ENCODE measurements around the gene GIT1.
A peak's percentile ranks its signal among the peaks of the same experiment; 100 is the strongest.

Gene GIT1

DNA sequence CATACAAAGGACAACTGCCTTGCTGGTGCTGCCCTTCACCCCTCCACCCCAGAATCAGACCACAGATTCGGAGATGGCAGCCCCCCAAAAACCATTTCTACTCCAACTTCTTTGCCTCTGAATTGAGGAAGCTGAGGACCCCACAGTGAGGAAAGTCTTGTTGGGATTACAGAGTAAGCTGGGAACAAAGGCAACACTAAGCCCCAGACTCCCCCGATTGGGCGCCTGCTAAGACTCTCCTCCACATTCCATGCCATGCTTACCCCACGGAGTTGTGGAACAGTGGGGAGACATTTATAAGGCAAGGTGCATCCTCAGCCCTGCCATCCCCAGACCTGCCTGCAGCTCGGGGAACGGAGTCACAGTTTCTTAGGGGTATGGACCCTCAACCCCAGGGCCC, 1.9 kb downstream of the GIT1 start:
- DNase-seq (ENCODE audit: extremely low spot score) = no peak
- CTCF ChIA-PET = interaction anchor here (1.0 to 5.3 kb wide), 10 partner anchors 8 to 439 kb away, joined by 3 to 61 read pairs (median 5); no protein-coding TSS in a partner anchor
- POLR2A ChIA-PET = no interaction called here
- TF ChIP-seq, protein P1, sequence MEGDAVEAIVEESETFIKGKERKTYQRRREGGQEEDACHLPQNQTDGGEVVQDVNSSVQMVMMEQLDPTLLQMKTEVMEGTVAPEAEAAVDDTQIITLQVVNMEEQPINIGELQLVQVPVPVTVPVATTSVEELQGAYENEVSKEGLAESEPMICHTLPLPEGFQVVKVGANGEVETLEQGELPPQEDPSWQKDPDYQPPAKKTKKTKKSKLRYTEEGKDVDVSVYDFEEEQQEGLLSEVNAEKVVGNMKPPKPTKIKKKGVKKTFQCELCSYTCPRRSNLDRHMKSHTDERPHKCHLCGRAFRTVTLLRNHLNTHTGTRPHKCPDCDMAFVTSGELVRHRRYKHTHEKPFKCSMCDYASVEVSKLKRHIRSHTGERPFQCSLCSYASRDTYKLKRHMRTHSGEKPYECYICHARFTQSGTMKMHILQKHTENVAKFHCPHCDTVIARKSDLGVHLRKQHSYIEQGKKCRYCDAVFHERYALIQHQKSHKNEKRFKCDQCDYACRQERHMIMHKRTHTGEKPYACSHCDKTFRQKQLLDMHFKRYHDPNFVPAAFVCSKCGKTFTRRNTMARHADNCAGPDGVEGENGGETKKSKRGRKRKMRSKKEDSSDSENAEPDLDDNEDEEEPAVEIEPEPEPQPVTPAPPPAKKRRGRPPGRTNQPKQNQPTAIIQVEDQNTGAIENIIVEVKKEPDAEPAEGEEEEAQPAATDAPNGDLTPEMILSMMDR (IDR thresholded peaks at IDR 0.05; ENCODE audit: control extremely low read depth, extremely low read depth, low read depth, missing control alignments) = no peak

DNA sequence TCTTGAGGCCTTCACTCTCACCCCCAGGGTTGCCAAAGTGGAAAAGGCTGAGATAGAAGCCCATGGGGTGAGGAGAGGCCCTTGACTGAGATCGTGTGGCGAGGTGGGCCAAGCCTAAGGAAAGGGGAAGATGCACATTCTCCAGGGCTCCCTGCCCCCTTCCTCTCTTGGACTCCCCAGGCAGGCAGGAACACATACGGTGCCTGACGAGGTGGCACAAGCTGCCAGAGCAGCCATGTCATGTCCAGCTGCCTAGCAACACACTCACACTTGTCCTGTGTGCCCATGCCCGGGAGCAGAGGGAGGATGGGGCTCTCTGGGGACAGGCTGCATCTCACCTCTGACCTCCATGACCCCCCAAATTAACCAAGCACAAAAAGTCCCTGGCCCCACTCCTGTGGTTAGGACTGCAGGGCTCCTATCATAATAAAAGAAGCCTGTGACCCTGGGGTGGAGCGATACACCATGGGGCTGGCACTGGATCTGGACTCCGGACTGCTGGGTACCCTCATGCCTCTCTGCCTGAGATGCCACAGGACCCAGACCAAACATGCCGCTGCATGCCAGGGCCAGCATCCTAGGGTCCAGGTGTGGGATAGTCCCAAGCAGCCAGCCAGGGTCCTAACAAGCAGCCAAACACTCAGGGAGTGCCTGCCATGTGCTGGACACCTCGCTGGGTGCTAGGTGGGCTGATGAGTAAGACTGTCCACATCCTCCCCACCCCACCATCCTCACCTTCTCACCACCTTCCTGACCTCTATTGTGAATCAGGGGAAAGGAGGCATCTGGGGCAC, 2.6 kb downstream of the GIT1 start:
- ChIA-PET CTCF (interaction anchor here (1.3 to 5.3 kb wide), 9 partner anchors 7 to 438 kb away, joined by 3 to 61 read pairs (median 6); no protein-coding TSS in a partner anchor), POLR2A (no interaction called here)
- TF ChIP-seq, protein P1 (IDR thresholded peaks at IDR 0.05; ENCODE audit: control extremely low read depth, extremely low read depth, low read depth, missing control alignments) = no peak
- no peak for DNase-seq (ENCODE audit: extremely low spot score)

DNA sequence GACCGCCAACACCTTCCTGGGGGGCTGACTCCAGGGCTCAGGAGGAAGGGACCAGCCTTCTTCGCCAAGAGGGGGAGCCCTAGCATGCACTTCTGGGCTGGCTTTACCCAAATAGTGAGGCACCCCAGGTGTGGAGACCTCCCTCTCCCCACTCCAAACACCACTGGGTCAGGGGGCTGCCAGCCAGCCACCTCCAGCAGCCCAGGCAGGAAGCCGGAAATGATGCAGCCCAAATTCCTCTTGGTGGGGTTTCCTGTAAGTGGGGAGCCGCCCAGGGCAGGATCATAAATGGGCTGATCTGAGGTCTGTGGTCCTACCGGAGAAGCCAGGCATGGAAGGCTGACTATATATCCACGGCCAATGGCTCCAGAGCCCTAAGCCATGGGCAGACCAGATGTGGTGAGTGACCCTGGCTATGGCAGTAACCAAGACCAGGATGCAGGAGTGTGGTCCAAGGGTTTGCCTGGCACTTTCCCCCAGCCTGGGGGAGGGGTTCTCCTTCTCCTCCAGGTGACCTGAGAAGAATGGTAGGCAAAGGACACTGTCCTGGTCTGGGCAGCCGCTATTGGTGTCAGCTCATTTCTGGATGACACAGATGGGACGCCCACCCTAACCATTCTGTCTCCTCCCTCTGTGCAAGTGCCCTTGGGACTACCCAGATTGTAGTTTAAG, 4.2 kb downstream of the GIT1 start:
- peak; percentile 54 for DNase-seq (ENCODE audit: extremely low spot score)
- CTCF ChIA-PET = interaction anchor here (1.3 to 5.3 kb wide), 6 partner anchors 11 to 508 kb away, joined by 3 to 61 read pairs (median 11); no protein-coding TSS in a partner anchor
- TF ChIP-seq, protein P1 (IDR thresholded peaks at IDR 0.05; ENCODE audit: control extremely low read depth, extremely low read depth, low read depth, missing control alignments) = peak; percentile 50
- POLR2A ChIA-PET = no interaction called here

DNA sequence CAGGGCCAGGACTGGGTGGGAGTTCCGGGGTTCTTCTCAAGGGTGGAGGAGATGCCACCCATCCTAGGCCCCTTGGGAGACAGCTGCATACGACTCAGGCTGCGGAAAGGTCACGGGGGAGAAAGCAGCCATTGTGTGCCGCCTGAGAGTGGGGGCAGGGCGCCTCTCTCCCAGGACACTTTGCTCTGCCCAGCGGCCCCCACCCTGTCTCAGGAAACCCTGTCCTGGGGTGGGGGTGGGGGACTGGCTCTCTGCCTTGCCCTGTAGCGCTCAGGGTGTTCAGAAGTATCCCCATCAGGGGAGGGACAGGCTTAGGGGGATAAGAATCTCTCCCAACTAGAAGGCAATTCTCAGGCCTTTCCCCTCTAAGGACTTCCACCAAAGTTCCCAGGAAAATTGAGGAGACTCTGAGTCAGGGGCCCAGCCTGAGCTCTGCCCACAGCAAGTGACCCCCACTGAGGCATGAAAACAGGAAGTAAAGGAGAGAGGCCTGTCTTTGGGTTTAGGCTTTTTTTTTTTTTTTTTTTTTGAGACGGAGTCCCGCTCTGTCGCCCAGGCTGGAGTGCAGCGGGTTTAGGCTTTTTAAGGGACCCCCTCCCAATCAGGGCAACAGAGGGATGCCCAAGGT, 4.9 kb downstream of the GIT1 start:
- no peak for DNase-seq (ENCODE audit: extremely low spot score)
- TF ChIP-seq, protein P1 (IDR thresholded peaks at IDR 0.05; ENCODE audit: control extremely low read depth, extremely low read depth, low read depth, missing control alignments) = no peak
- ChIA-PET CTCF (interaction anchor here (2.5 to 12.8 kb wide), 4 partner anchors 8 to 33 kb away, joined by 16 to 144 read pairs (median 42); partner anchors contain the start of gene ANKRD13B), POLR2A (no interaction called here)

DNA sequence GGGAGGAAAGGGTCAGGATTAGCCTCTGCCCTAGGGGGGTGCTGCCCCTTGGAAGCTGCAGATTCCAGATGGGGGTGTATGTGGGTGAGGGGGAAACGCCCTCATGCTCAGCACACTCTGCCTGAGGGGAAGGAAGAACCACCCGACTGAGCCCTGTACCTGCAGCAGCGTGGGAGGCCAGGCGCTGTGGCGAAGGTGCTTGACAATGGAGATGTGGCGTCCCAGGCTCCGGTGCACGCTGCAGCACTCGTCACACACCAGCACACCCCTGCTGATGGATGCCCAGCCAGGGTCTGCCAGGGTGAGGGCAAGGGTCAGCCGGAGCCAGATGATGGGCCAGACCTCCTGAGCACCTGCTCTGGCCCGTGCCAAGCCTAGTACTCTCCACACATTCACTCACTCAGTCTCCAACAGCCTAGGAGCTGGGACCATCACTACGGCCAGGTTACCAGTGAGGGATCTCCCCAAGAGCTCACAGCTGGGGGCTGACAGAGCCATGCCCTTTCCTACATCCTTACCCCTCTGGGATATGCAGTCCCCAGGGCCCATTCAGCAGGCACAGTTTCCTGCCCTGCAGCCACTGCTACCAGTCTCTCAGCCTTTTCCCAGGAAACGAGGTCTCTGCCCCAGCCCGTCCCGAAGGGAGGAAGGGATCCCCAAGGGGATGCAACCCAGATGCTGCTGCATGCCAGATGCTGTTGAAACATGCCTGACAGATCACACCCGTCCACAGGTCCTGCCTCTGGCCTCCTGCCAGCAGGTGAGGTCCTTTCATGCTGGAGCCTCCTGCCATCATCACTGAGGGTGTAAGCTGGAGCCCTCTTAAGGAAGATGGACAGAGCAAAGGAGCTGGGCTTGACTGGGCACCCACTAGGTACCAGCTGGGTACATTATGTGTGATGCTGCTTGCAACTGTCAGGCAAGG, 5.9 kb downstream of the GIT1 start:
- ChIA-PET POLR2A (no interaction called here), CTCF (interaction anchor here (1.2 to 14.3 kb wide), 4 partner anchors 9 to 32 kb away, joined by 3 to 172 read pairs (median 88); partner anchors contain the start of gene ANKRD13B)
- TF ChIP-seq, protein P1 (IDR thresholded peaks at IDR 0.05; ENCODE audit: control extremely low read depth, extremely low read depth, low read depth, missing control alignments) = no peak
- no peak for DNase-seq (ENCODE audit: extremely low spot score)

Measured in GM10248 (cell line).